Cerebellar cortex (tissue), 1 donor: ENCODE data around the gene EXO1.

Experiments
- DNase-seq: peaks from one replicate; pipeline ENCODE4 v3.0.0-alpha.2; 2015; ENCODE audit warnings: low spot score

The EXO1 gene

DNA sequence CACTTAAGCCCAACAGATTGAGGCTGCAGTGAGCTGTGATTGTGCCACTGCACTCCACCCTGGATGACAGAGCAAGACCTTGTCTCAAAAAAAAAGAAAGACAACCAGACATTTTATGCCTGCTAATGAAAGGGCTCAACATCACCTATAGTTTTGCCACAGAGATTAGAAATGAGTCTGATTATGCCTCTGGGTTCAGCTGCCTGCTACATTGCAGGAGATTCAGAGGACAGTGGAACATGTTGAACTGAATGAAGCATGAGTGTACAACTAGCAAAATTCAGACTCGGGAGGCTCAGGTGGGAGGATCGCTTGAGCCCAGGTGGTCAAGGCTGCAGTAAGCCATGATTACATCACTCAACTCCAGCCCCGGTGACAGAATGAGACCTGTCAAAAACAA is 46.0 kb downstream of the EXO1 start:
- no peak for DNase-seq

- no peak for DNase-seq
Observed at GRCh38 chr1:241895013-241895412, 47.0 kb downstream of the EXO1 start.

DNA sequence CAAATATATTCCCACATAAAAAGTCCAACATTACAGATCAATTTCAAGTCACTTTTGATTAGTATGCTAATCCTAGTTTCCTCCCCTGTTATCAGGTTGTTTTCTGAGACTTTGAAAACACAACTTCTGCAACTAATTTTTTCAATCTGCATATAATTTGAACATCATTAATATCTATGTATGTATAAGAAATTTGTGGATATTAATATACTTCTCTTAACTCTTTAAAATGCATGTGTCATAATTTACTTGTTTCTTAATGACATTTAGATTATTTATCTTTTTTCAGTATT is 48.6 kb downstream of the EXO1 start:
- no peak for DNase-seq

GRCh38 chr1:241899210-241899609 is 51.2 kb downstream of the EXO1 start:
- no peak for DNase-seq

- no peak for DNase-seq
Observed at GRCh38 chr1:241900381-241900780, 52.4 kb downstream of the EXO1 start.

- no peak for DNase-seq
Observed at GRCh38 chr1:241902391-241903065, 54.5 kb downstream of the EXO1 start.

GRCh38 chr1:241916196-241916595 is 68.2 kb downstream of the EXO1 start:
- no peak for DNase-seq

- no peak for DNase-seq
Observed at GRCh38 chr1:241917487-241917886, 69.5 kb downstream of the EXO1 start.

GRCh38 chr1:241918879-241919278 is 70.9 kb downstream of the EXO1 start:
- no peak for DNase-seq

- DNase-seq, result no peak
Observed at GRCh38 chr1:241924080-241924808, 76.2 kb downstream of the EXO1 start.

DNA sequence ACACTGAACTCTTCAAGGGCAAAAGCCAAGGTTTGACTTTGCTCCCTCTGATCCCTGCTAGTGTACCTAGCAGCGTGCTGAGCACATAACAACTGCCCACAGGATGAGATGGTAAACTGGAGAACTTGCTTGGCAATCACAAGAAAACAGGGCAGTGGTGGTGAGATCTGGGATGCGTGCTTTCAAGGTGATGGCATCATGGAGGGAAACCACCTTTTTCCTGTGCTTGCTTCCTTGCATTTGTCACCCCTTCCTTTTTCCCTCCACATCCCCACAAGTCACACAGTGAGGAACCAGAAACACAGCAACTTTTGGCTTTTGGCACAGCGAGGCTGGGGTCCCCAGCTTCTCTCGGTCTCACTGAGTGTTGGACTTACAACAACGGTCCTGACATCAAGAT is 78.1 kb downstream of the EXO1 start:
- no peak for DNase-seq

- DNase-seq, result no peak
Observed at GRCh38 chr1:241927321-241927720, 79.3 kb downstream of the EXO1 start.

DNA sequence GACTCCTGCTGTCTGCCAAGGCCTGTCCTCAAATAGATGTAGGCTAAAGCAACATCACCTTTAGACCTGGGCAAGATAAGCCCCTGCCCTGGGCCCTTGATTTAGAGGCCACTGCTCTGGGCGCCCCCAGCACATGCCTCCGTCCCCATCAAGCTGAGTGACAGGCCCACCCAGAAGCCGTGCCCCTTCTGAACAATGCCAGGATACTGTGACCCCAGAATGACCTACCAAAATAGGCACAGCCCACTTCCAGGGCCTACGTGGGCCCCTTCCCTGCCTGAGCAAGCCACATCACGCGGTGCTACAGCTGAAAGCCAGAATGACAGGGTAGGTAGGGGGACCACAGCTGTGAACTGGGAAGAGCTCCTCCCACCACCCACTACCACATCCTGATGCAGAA is 84.8 kb downstream of the EXO1 start:
- DNase-seq, result no peak

GRCh38 chr1:241934201-241934848 is 86.3 kb downstream of the EXO1 start:
- peak; percentile 88 for DNase-seq

GRCh38 chr1:241934866-241935265 is 86.9 kb downstream of the EXO1 start:
- DNase-seq, result peak; percentile 33
